Skeletal muscle cell (primary cell): ENCODE measurements around the gene CSNK1A1.
"Not testable (repeated sequence)": the region's sequence is repeated elsewhere in the genome, so short reads cannot be mapped to it uniquely, and the experiment has no call there.

Experiments used
- DNase-seq: peaks from one replicate; pipeline ENCODE4 v3.0.0-alpha.2; 2010; ENCODE audit warnings: low read depth
- H3K4me3 ChIP-seq: 2 replicates; pipeline ENCODE4 v1.5.1; 2011; ENCODE audit warnings: low read depth, mild to moderate bottlenecking, control low read depth, low read length, moderate library complexity

CSNK1A1 gene

DNA sequence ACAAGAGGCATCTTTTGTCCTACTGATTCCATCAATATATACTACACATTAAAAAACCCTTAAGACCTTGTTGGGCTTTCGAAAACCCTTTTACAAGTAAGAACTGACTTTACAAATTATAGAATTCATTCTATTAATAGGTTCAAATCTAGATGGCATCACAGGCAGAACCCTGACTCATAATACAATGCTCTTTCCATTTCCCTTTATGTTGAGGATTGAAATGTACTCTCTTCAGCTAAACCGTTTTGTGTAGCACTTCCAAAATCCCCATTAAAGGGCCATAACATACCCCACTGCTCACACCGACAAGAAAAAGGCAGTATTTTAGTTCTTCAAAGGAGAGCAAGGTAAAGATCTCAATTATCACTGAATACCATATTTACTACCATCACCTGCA is 11.2 kb downstream of the CSNK1A1 start:
- DNase-seq: no peak
- no peak overlapping the region for H3K4me3 ChIP-seq

DNA sequence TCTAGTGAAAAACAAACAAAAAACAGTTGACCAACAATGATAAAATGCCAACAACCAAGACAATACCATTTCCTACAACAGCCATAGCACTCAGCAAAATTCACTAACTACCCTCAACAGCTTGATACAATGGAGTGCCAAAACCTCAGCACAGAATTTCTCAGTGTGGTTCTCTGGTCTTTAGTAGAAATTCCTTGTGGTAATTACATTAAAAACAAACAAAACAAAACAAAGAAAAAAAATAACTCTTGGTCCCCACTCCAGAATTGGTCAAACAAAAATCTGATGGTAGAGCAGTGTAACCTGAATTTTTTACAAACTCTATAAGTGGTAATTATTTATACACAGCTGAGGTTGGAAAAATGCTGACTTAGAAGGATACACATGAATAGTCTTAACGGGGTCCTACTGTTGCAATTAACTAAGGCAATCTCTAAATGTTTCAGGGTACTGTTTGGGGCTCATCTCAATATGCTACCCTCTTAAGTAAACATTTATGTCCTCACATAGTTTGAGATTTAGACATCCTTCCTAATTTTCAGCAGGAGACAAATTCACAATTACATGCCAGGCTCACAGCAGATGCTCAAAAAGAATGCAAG is 13.8 kb downstream of the CSNK1A1 start:
- no peak for DNase-seq
- H3K4me3 ChIP-seq: no peak overlapping the region

DNA sequence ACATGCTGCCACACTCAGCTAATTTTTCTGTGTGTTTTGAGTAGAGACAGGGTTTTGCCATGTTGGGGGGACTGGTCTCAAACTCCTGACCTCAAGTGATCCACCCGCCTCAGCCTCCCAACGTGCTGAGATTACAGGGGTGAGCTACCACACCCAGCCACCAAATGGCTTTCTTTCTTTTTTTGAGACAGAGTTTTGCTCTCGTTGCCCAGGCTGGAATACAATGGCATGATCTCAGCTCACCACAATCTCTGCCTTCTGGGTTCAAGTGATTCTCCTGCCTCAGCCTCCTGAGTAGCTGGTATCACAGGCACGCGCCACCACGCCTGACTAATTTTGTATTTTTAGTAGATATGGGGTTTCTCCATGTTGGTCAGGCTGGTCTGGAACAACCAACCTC is 15.5 kb downstream of the CSNK1A1 start:
- not testable (repeated sequence) for DNase-seq, H3K4me3 ChIP-seq

DNA sequence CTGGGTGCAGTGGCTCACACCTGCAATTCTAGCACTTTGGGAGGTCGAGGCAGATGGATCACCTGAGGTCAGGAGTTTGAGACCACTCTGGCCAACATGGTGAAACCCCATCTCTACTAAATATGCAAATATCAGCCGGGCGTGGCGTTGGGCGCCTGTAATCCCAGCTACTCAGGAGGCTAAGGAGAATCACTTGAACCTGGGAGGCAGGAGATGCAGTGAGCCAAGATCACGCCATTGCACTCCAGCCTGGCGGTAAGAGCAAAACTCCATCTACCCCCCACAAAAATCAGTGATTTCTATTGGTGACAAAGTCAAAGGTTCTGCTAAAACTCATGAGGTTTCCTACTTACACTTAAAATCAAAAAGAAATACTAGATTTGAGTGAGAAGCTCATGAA is 18.8 kb downstream of the CSNK1A1 start:
- no peak for DNase-seq
- no peak overlapping the region for H3K4me3 ChIP-seq

DNA sequence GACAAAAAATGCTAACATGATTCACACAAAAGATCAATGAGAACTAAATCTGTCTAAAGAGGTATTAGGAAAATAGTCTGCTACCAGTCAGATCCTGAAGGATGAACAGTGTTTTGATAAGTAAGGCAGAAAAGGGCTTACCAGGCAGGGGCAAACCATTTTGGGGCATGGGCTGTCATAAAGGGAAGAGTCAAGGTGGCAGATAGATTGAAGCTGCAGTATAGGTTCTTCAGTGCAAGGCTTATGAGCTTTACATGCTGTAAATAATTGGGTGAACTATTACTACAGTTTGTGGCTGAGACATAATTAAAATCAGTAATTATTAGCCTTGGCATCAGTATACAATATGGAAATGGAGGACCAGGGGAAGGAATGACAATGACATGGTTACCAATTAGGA is 21.8 kb downstream of the CSNK1A1 start:
- DNase-seq: no peak
- no peak overlapping the region for H3K4me3 ChIP-seq

DNA sequence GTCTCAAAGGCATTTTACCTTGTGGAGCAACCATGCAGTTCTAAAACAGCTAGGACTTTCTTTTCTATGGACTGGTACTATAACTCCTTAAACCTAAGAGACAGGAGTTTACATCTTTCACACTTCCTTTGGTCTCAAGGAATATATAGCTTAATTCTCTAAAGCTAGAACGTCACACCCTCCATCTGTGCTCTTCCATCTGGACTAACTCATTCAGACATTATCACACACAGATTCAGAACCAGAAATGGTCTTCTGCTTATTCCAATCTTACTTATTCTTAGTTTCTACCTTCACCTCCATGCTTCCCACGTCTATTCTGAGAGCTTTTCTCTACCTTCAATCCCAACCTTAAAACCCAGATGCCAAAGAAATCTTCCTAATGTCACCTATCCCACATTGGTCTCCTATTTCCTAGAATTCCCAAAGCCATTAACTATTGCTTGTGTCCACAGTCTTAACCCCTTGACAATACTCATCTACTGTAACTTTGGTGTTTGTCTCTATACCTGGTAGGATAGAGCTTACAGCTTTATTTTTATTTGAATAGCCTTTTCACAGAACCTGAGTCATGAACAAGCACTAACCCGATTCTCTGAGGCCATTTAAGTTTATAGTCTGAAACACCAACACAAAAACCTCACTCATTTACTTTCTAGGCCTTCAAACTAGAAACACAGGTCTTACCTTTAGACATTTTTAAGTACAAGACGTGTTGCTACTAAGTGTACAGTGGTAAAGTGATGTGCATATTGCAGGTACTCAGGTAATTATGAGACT is 22.8 kb downstream of the CSNK1A1 start:
- no peak for DNase-seq
- H3K4me3 ChIP-seq: no peak overlapping the region

DNA sequence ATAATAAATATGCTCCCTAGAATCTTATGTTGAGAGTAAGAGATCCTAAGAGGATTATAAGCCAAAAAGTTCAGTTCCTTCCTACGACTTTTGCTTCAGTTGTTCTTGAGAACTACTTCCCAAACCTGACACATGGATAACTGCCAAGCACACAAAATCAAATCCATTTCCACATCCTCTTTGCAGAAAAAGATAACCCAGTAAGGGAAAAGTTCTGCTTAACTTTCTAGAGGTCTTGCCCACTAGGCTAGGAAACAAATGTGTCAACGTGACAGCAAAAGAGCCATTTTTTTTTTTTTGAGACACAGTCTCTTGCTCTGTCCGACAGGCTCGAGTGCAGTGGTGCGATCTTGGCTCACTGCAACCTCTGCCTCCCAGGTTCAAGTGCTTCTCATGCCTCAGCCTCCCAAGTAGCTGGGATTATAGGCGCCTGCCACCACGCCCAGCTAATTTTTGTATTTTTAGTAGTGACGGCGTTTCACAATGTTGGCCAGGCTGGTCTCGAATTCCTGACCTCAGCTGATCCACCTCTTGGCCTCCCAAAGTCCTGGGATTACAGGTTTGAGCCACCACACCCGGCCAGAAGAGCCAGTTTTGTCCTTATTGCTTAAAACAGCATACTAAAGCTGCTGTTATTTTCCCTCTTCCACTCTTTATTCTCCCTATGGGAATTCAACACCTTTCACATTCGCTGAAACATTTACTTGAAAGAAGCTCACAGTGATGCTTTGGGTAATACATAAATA is 24.2 kb downstream of the CSNK1A1 start:
- H3K4me3 ChIP-seq: no peak overlapping the region
- DNase-seq: no peak

DNA sequence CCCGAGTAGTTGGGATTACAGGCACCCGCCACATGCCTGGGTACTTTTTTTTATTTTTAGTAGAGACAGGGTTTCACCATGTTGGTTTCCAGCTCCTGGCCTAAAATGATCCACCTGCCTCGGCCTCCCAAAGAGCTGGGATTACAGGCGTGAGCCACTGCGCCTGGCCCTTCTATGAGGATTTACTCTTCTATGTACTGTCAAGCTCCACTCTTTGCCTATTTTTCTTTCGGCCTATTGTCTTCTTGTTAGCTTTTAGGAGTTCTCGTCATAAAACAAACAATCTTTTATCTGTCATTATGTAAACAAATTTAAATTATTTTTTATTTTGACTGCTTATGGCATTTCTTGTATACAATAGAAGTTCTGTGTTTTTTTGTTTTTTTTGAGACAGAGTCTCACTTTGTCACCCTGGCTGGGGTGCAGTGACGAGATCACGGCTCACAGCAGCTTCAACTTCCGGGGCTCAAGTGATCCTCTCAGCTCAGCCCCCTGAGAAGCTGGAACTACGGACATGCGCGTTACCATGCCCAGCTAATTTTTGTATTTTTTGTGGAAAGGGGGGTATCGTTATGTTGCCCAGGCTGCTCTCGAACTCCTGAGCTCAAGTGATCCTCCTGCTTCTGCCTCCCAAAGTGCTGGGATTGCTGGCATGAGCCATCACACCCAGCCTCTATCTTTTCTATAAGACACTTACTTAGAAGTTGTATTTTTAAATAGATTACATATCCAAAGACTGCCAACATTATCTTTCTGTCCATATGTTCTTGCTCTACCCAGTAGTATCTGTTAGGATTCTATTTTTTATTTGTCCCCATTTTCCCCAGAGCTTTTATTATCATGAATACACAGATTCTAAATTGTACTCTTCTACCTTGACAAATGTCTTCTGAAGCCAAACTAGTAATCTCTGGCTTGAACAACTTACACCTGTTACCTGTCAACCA is 29.2 kb downstream of the CSNK1A1 start:
- H3K4me3 ChIP-seq: no peak overlapping the region
- no peak for DNase-seq

DNA sequence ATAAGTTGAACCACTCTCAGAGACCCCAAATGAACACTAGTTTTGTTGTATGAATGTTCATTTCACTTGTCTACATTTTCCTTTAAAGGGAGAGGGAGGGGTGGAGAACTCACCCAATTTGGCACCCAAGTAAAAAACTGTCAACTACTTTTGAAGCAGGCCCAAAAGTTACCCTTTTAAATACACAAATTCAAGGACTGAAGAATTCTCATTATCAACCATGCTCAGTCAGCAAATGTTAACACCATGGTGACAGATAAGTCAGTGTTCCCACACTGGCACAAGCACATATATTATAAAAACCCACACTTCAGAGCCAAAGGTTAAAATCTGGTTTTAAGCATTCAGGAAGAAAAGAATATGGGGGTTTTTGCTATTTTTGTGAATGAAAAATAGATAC is 31.6 kb downstream of the CSNK1A1 start:
- no peak for DNase-seq
- no peak overlapping the region for H3K4me3 ChIP-seq

DNA sequence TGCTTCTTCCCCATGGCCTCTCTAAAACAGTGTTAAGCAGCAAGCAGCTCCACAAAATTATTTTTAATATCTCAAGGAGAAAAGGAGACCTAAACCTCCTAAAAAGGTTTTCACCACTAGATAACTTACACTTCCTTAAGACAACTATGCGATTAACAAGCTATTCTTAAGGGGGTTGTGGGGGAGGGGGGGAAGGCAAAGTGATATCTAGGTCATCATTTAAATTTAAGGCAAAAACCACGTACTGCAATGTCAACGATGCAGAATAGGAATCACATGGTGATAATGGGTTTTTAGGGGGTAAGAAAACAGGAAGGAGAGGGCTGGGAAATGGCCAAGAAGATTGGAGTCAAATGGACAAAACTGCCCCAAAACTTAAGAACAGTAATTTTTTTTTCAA is 32.6 kb downstream of the CSNK1A1 start:
- H3K4me3 ChIP-seq: no peak overlapping the region
- DNase-seq: no peak

DNA sequence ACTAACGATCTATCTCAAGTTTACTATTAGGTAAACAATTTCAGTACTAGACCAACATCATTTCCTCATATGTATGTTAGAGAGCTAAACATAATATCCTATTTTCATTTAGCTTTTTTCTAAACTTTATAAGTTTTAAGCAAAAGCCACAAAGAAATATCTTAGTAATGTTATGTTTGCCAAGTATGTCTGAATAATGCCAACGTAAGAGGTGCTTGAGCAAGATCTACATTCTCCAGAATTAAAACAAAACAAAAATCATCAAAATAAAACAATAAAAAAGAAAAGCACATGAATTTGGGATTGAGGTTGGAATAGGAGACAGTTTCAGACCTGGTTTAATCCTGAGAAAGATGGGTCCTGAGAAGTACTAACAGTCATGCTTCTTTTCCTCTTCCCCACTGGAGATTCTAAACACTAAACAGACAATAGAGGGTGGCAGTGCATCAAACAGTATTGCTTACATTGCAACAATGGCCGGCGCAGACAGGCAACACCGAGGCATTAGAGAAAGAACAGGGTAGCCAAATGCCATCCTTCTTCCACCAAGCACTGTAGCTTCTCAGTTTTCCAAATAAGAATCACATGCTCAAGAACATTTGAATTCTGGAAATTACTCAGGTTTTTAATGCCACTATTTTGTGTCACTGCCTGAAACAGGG is 33.6 kb downstream of the CSNK1A1 start:
- H3K4me3 ChIP-seq: no peak overlapping the region
- DNase-seq: no peak

DNA sequence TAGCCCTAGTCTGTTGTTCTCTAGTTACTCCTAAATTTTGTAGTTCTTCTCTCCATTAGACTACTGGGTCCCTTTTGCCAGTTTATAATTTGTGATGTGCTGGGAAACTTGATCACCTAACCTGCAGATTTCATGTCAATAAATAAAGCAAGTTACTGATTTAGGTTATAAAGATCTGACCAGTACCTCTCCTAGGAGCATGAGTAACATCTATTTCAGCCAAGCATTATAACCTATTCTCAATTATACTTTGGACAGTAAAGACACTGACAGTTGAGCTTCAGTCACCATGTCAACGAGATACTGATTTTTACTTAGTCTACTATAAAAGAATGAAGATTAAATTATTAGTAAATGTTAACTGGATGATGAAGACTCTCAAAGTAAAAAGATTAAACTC is 36.7 kb downstream of the CSNK1A1 start:
- DNase-seq: no peak
- no peak overlapping the region for H3K4me3 ChIP-seq

DNA sequence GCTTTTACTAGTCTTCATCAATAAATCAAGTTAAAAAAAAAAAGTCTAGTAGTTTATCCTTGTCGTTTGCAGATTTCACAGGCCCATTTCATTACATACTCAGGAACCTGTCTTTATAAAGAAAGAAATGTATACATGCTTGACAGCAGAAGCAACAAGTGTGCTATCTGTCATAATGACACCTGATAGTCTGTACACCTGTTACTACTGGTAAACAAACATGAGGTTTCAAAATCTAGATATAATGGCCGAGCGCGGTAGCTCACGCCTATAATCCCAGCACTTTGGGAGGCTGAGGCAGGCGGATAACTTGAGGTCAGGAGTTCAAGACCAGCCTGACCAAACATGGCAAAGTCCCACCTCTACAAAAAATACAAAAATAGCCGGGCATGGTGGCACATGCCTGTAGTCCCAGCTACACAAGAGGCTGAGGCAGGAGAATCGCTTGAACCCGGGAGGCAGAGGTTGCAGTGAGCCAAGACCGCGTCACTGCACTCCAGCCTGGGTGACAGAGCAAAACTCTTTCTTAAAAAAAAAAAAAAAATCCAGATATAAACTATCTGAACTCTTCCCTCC is 37.8 kb downstream of the CSNK1A1 start:
- H3K4me3 ChIP-seq, DNase-seq: not testable (repeated sequence)

DNA sequence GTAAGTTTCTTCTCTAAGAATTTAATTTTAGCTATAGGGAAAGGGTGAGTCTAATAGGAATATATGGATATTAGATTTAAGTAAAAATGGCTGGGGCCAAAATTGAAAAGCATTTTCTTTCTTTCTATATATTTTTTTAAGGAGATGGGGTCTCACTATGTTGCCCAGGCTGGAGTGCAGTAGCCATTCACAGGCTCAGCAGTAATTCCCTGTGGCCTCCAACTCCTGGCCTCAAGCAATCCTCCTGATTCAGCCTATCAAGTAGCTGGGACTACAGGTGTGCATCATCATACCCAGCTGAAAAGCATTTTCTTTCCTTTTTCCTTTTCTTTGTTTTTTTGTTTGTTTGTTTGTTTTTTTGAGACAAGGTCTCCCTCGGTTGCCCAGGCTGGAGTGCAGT is 41.1 kb downstream of the CSNK1A1 start:
- no peak overlapping the region for H3K4me3 ChIP-seq
- DNase-seq: no peak

DNA sequence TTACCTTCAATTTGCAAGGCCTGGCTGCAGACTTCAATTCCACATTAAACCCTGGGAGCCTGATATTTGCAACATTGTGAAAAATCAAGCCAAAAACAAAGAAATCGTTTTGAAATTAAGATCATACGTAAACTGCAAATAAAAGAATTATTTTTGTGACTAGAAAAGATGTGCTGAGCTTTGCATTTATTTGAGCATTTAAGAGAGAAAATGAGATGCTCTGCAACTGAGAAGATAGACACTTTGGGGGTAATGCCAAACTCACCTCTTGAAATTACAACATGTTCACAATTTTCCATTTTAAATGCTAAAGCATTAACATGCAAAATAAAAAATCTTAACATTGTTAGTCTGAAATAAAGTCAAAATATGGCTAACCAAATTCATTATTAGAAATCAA is 46.6 kb downstream of the CSNK1A1 start:
- H3K4me3 ChIP-seq: no peak overlapping the region
- DNase-seq: no peak

DNA sequence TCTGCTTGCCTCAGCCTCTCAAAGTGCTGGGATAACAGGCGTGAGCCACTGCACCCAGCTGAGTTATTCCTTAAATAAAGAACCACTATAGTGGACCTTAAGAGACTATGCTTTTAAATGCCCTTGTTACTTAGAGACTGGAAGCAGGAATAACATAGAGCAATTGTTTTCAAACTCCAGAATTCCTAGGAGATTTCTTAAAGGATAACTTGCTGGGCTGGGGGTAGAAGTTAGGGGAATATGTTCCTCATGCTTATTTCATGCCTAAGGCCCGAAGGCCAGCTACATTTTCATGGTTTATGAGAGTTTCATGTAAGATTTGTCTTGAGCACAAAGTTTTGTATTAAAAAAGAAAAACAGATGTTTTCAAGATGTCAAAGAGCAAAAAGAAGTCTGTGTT is 48.2 kb downstream of the CSNK1A1 start:
- no peak for DNase-seq
- H3K4me3 ChIP-seq: no peak overlapping the region

DNA sequence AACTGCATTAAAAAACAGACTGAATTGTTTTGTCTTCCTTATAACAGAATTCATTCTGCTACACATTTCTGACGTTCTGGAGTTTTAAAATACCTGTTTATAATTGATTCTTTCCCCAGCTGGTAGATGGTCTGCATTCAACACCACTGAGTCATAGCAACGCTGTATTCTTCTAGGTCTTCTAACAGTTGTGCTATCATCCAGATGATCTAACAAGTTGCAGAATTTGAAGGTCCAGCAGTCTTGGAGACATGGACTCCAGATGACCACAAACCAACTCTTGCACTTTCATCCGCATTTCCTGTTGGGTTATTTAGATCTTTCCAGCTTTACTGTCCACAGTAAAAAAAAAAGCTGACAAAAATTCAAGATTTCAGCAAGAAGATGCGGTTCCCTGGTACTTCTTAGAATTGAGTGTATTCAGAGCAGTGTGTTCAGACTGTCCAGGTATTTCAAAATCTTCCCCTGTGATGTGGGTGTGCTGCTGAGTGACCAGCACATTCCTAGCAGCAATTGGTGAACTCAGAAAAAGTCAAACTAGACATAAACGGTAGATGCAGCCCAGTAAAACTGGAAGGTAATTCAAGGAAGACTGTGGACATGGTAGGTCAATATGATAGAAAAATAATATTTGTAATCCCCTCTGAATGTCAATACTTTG is 50.2 kb downstream of the CSNK1A1 start:
- H3K4me3 ChIP-seq: no peak overlapping the region
- no peak for DNase-seq

DNA sequence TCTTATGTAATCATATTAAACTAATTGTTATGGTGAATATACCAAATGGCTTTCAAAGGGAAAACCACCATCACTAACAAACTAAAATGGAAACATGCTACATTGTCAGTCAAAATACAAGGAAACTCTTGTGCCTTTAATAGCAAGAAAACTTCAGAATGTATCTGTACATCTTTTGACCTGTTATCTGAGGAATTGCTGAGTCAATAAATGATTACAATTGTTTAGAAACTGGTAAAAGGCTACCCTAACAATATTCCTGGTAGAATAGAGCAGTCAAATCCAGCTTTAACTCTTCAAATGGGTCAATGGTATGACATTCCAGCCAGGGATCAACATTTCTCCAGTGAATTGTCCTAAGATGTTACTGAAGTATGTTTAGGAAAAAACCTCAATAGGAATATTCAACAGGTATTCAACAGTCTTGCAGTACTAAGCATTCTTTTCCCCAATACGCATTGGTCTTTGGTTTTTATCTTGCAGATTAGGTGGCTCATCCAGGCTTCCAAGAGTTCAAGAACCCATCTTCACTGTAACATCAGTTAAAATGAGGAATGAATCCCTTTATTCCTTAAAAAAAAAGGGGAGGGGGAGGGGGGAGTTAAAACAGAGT is 52.4 kb downstream of the CSNK1A1 start:
- no peak overlapping the region for H3K4me3 ChIP-seq
- DNase-seq: no peak
